SK-N-MC (cell line): ENCODE data around the gene ERMP1.

Experiments used
- EZH2 ChIP-seq: fragments of 200-600 bp; sonication (generic); IDR thresholded peaks from one replicate; pipeline ENCODE4 v1.6.1; 2017; ENCODE audit warnings: antibody characterized with exemption
- POLR2AphosphoS5 ChIP-seq: IDR thresholded peaks from 2 replicates; pipeline ENCODE4 v1.6.1; 2012; ENCODE audit warnings: mild to moderate bottlenecking, low read depth, low read length, borderline replicate concordance

- no peak for TF ChIP-seq EZH2
- no peak for TF ChIP-seq POLR2AphosphoS5
Observed at GRCh38 chr9:5767968-5768932, 64.7 kb downstream of the ERMP1 start.
